GM12891 (cell line): ENCODE measurements around the gene PRKCA.
"Not testable (repeated sequence)": the region's sequence is repeated elsewhere in the genome, so short reads cannot be mapped to it uniquely, and the experiment has no call there.

Experiments used
- DNase-seq: peaks from one replicate; pipeline ENCODE4 v3.0.0; 2011; ENCODE audit warnings: low spot score; ENCODE audit not compliant: insufficient read length
- FAIRE-seq: peaks from 2 replicates; lab custom pipeline; 2011; peaks lifted over from hg19 to GRCh38; lab: Jason Lieb, UNC
- PAX5 ChIP-seq: IDR thresholded peaks from 2 replicates; pipeline ENCODE4 v1.6.1; 2011; ENCODE audit warnings: low read length, moderate library complexity, mild to moderate bottlenecking; ENCODE audit not compliant: insufficient read depth, severe bottlenecking
- POLR2A ChIP-seq: IDR thresholded peaks from 2 replicates; pipeline ENCODE4 v1.6.1; 2011; ENCODE audit warnings: low read depth, low read length, control low read depth
- POLR2AphosphoS5 ChIP-seq: IDR thresholded peaks from 2 replicates; pipeline ENCODE4 v1.6.1; 2011; ENCODE audit warnings: low read depth, low read length, control low read depth
- POU2F2 ChIP-seq: IDR thresholded peaks from 2 replicates; pipeline ENCODE4 v1.6.1; 2011; ENCODE audit warnings: low read depth, mild to moderate bottlenecking, control low read depth, low read length, moderate library complexity
- SPI1 ChIP-seq: IDR thresholded peaks from 2 replicates; pipeline ENCODE4 v1.6.1; 2011; ENCODE audit warnings: low read depth, low read length, control low read depth
- TAF1 ChIP-seq: IDR thresholded peaks from 2 replicates; pipeline ENCODE4 v1.6.1; 2011; ENCODE audit warnings: low read depth, low read length, control low read depth

Gene PRKCA

GRCh38 chr17:66351033-66351432 lies 48.6 kb downstream of the PRKCA start:
- FAIRE-seq: no peak
- no peak for DNase-seq
- TF ChIP-seq TAF1: no peak
- no peak for TF ChIP-seq SPI1
- TF ChIP-seq POLR2AphosphoS5: no peak
- TF ChIP-seq POLR2A: no peak
- TF ChIP-seq POU2F2: no peak
- no peak for TF ChIP-seq PAX5

GRCh38 chr17:66351701-66352100 lies 49.3 kb downstream of the PRKCA start:
- DNase-seq: no peak
- no peak for FAIRE-seq
- TF ChIP-seq TAF1 (no peak), POU2F2 (no peak), SPI1 (no peak), POLR2AphosphoS5 (no peak), PAX5 (no peak), POLR2A (no peak)

- DNase-seq (no peak), FAIRE-seq (no peak)
- no peak for TF ChIP-seq POLR2A
- no peak for TF ChIP-seq PAX5
- TF ChIP-seq TAF1: no peak
- TF ChIP-seq POU2F2: no peak
- TF ChIP-seq SPI1: no peak
- TF ChIP-seq POLR2AphosphoS5: no peak
These were observed 51.6 kb downstream of the PRKCA start for GRCh38 chr17:66353937-66354401.

GRCh38 chr17:66354472-66354871 lies 52.1 kb downstream of the PRKCA start:
- DNase-seq: no peak
- FAIRE-seq: no peak

GRCh38 chr17:66354981-66355380 lies 52.6 kb downstream of the PRKCA start:
- DNase-seq (no peak), FAIRE-seq (no peak)
- TF ChIP-seq POU2F2: no peak
- TF ChIP-seq PAX5: no peak
- TF ChIP-seq SPI1: no peak
- TF ChIP-seq POLR2A: no peak

More at GRCh38 chr17:66354472-66354871, 52.1 kb downstream of the PRKCA start:
- no peak for TF ChIP-seq PAX5
- no peak for TF ChIP-seq POU2F2
- no peak for TF ChIP-seq POLR2A
- no peak for TF ChIP-seq TAF1
- TF ChIP-seq SPI1: no peak
- TF ChIP-seq POLR2AphosphoS5: no peak

- no peak for FAIRE-seq
- no peak for TF ChIP-seq POU2F2
- no peak for TF ChIP-seq TAF1
- no peak for TF ChIP-seq SPI1
- no peak for TF ChIP-seq POLR2AphosphoS5
- no peak for TF ChIP-seq POLR2A
- no peak for TF ChIP-seq PAX5
- DNase-seq: no peak
These were observed 53.1 kb downstream of the PRKCA start for GRCh38 chr17:66355510-66355909.

GRCh38 chr17:66357037-66357436 lies 54.6 kb downstream of the PRKCA start:
- FAIRE-seq (no peak), DNase-seq (no peak)
- no peak for TF ChIP-seq POLR2A
- no peak for TF ChIP-seq POLR2AphosphoS5
- TF ChIP-seq TAF1: no peak
- TF ChIP-seq SPI1: no peak
- TF ChIP-seq PAX5: no peak
- no peak for TF ChIP-seq POU2F2

- TF ChIP-seq TAF1 (no peak), POU2F2 (no peak), POLR2AphosphoS5 (no peak), PAX5 (no peak), SPI1 (no peak), POLR2A (no peak)
- no peak for DNase-seq
- FAIRE-seq: no peak
These were observed 56.9 kb downstream of the PRKCA start for GRCh38 chr17:66359351-66359750.

- DNase-seq, FAIRE-seq: not testable (repeated sequence)
These were observed 58.6 kb downstream of the PRKCA start for GRCh38 chr17:66360961-66361565.

GRCh38 chr17:66364508-66364907 lies 62.1 kb downstream of the PRKCA start:
- no peak for TF ChIP-seq POLR2AphosphoS5
- no peak for TF ChIP-seq SPI1
- no peak for TF ChIP-seq POU2F2
- FAIRE-seq (no peak), DNase-seq (no peak)

- DNase-seq: no peak
- FAIRE-seq: no peak
These were observed 62.6 kb downstream of the PRKCA start for GRCh38 chr17:66364990-66365490.

More at GRCh38 chr17:66364990-66365490, 62.6 kb downstream of the PRKCA start:
- TF ChIP-seq TAF1: no peak
- TF ChIP-seq POLR2A: no peak
- TF ChIP-seq PAX5: no peak
- TF ChIP-seq POU2F2: no peak
- TF ChIP-seq SPI1: no peak
- no peak for TF ChIP-seq POLR2AphosphoS5
